H1 (cell line): Measurements from ENCODE around the gene FOXN3.

Experiments
- CEBPB ChIP-seq: IDR thresholded peaks from 2 replicates; pipeline ENCODE4 v1.6.1; 2012; ENCODE audit warnings: low read depth, low read length
- CHD2 ChIP-seq: IDR thresholded peaks from 2 replicates; pipeline ENCODE4 v1.6.1; 2012; ENCODE audit warnings: low read length, improper control_type of control experiment
- CREB1 ChIP-seq: IDR thresholded peaks from 2 replicates; pipeline ENCODE4 v1.6.1; 2012; ENCODE audit warnings: inconsistent platforms
- CTCF ChIP-seq, 3 experiments: IDR thresholded peaks; 1 replicate in 2 of 3; 2 replicates in 1 of 3; pipeline versions ENCODE4 v1.5.1 to v1.6.1; 2011; ENCODE audit warnings: low read length in 3 of 3, mild to moderate bottlenecking in 3 of 3, inconsistent platforms in 2 of 3, low read depth in 1 of 3, moderate library complexity in 1 of 3; ENCODE audit not compliant: insufficient read depth in 1 of 3; ENCODE audit errors: control extremely low read depth in 1 of 3
- EZH2 ChIP-seq: fragments of 200-600 bp; sonication (generic); IDR thresholded peaks from 2 replicates; pipeline ENCODE4 v1.7.1; 2012; ENCODE audit warnings: low read depth, mild to moderate bottlenecking, moderate library complexity, low read length, inconsistent platforms; ENCODE audit not compliant: severe bottlenecking
- HDAC6 ChIP-seq: IDR thresholded peaks from one replicate; pipeline ENCODE4 v1.7.1; 2012; ENCODE audit warnings: low read depth, mild to moderate bottlenecking, inconsistent platforms, low read length, moderate library complexity
- JUND ChIP-seq: IDR thresholded peaks from 2 replicates; pipeline ENCODE4 v1.6.1; 2011; ENCODE audit warnings: mild to moderate bottlenecking, improper control_type of control experiment, low read length
- MAX ChIP-seq: IDR thresholded peaks from 2 replicates; pipeline ENCODE4 v1.6.1; 2012; ENCODE audit warnings: inconsistent platforms
- POLR2A ChIP-seq, 2 experiments: IDR thresholded peaks; 1 replicate in 1 of 2; 2 replicates in 1 of 2; pipeline ENCODE4 v1.6.1; 2011; ENCODE audit warnings: low read depth in 2 of 2, low read length in 2 of 2, mild to moderate bottlenecking in 2 of 2; ENCODE audit errors: control extremely low read depth in 1 of 2
- RAD21 ChIP-seq, 2 experiments: IDR thresholded peaks in 1 of 2; conservative IDR thresholded peaks in 1 of 2; 2 replicates each; pipeline ENCODE4 v1.6.1; 2011; ENCODE audit warnings: low read depth in 2 of 2, low read length in 2 of 2, improper control_type of control experiment in 1 of 2, inconsistent platforms in 1 of 2, mild to moderate bottlenecking in 1 of 2, moderate library complexity in 1 of 2
- SIN3A ChIP-seq, 2 experiments: IDR thresholded peaks in 1 of 2; conservative IDR thresholded peaks in 1 of 2; 2 replicates each; pipeline ENCODE4 v1.6.1; 2011 to 2012; ENCODE audit warnings: low read length in 2 of 2, improper control_type of control experiment in 1 of 2, low read depth in 1 of 2, mild to moderate bottlenecking in 1 of 2
- USF2 ChIP-seq: IDR thresholded peaks from 2 replicates; pipeline ENCODE4 v1.6.1; 2011; ENCODE audit warnings: low read length, improper control_type of control experiment
- ZNF274 ChIP-seq: IDR thresholded peaks from 2 replicates; pipeline ENCODE4 v1.7.0; 2012; ENCODE audit warnings: low read length, borderline replicate concordance; ENCODE audit errors: extremely low read depth

GRCh38 chr14:89219051-89219450 is 198.0 kb downstream of the FOXN3 start:
- TF ChIP-seq SIN3A (conservative IDR thresholded peaks at IDR 0.05 in 1 of 2, IDR thresholded peaks at IDR 0.05 in 1 of 2; ENCODE audit: low read depth in 1 of 2, low read length in 2 of 2) (no peak), MAX (no peak), CTCF (IDR thresholded peaks at IDR 0.05; ENCODE audit: control extremely low read depth in 1 of 3, insufficient read depth in 1 of 3, low read depth in 1 of 3, low read length in 3 of 3) (no peak), ZNF274 (no peak), POLR2A (IDR thresholded peaks at IDR 0.05; ENCODE audit: control extremely low read depth in 1 of 2, low read depth in 2 of 2, low read length in 2 of 2) (no peak), USF2 (no peak), CHD2 (no peak), RAD21 (IDR thresholded peaks at IDR 0.05 in 1 of 2, conservative IDR thresholded peaks at IDR 0.05 in 1 of 2; ENCODE audit: low read depth in 2 of 2, low read length in 2 of 2) (no peak), JUND (no peak), CREB1 (no peak), HDAC6 (no peak), EZH2 (no peak), CEBPB (no peak)
